IMR-90 (cell line): ENCODE measurements around the gene MSL3. TPM values are rescaled to one million over a fixed set of nuclear protein-coding genes. Genes with fewer than 3 reads are reported as not detected.

Source experiments
- ATAC-seq: fragments of 200-7000 bp; cut with Tn5 transposase; 2 replicates; pipeline ENCODE4 v1.9.1; 2020; ENCODE audit warnings: low read depth, mild to moderate bottlenecking, moderate library complexity
- BruUV-seq: library from RNA; stranded (reverse); fragments of 400-500 nt; replicated peaks from 2 replicates; lab custom pipeline; 2021; lab: Mats Ljungman, UMichigan
- CTCF ChIA-PET: fragments of 300-600 bp; formaldehyde crosslinking; extraction: SDS; loops from one replicate; lab custom pipeline; 2021; ENCODE audit warnings: antibody characterized with exemption; lab: Yijun Ruan, JAX
- POLR2A ChIA-PET: fragments of 300-600 bp; sonication (Branson Sonifier 250); formaldehyde crosslinking; loops from one replicate; lab custom pipeline; 2022; ENCODE audit warnings: antibody characterized with exemption; ENCODE audit not compliant: unreplicated experiment; lab: Charles Lee
- DNase-seq: peaks from one replicate; pipeline ENCODE4 v3.0.0; 2013
- H2AFZ ChIP-seq: replicated peaks from 2 replicates; pipeline ENCODE3; 2013; ENCODE audit warnings: low read length, mild to moderate bottlenecking; ENCODE audit not compliant: poor library complexity
- H2AK5ac ChIP-seq: 2 replicates; pipeline ENCODE4 v1.6.1; 2013; ENCODE audit warnings: low read depth, low read length, inconsistent platforms
- H2AK9ac ChIP-seq: replicated peaks from 2 replicates; pipeline ENCODE3; 2013; ENCODE audit warnings: mild to moderate bottlenecking, low read depth, low read length, moderate library complexity; ENCODE audit not compliant: poor library complexity
- H2BK120ac ChIP-seq: 2 replicates; pipeline ENCODE4 v1.6.1; 2013; ENCODE audit warnings: low read depth, low read length, inconsistent platforms
- H2BK15ac ChIP-seq: 3 replicates; pipeline ENCODE4 v1.6.1; 2013; ENCODE audit warnings: low read depth, low read length, inconsistent platforms
- H2BK20ac ChIP-seq: 2 replicates; pipeline ENCODE4 v1.6.1; 2013; ENCODE audit warnings: low read depth, mild to moderate bottlenecking, inconsistent platforms, low read length, moderate library complexity
- H2BK5ac ChIP-seq: 2 replicates; pipeline ENCODE4 v1.6.1; 2013; ENCODE audit warnings: mild to moderate bottlenecking, low read depth, low read length, inconsistent platforms; ENCODE audit not compliant: poor library complexity, severe bottlenecking
- H3K14ac ChIP-seq: replicated peaks from 2 replicates; pipeline ENCODE4 v1.6.1; 2013; ENCODE audit warnings: low read depth, low read length, inconsistent platforms
- H3K18ac ChIP-seq: 2 replicates; pipeline ENCODE4 v1.6.1; 2013; ENCODE audit warnings: low read depth, low read length, control low read depth
- H3K23ac ChIP-seq: 2 replicates; pipeline ENCODE4 v1.6.1; 2013; ENCODE audit warnings: low read depth, low read length, inconsistent platforms
- H3K27ac ChIP-seq: 2 replicates; pipeline ENCODE4 v1.5.1; 2013; ENCODE audit warnings: mild to moderate bottlenecking, control low read depth, low read length; ENCODE audit not compliant: insufficient read depth
- H3K27me3 ChIP-seq: 2 replicates; pipeline ENCODE4 v1.6.1; 2013; ENCODE audit warnings: low read length; ENCODE audit not compliant: control insufficient read depth, insufficient read depth
- H3K36me3 ChIP-seq: 2 replicates; pipeline ENCODE4 v1.6.1; 2013; ENCODE audit warnings: low read length, mixed read lengths; ENCODE audit not compliant: control insufficient read depth, insufficient read depth
- H3K4ac ChIP-seq: 2 replicates; pipeline ENCODE4 v1.6.1; 2013; ENCODE audit warnings: low read depth, low read length, inconsistent platforms
- H3K4me1 ChIP-seq: 2 replicates; pipeline ENCODE4 v1.6.1; 2013; ENCODE audit warnings: low read length, mixed read lengths; ENCODE audit not compliant: control insufficient read depth, insufficient read depth
- H3K4me2 ChIP-seq: 2 replicates; pipeline ENCODE4 v1.6.1; 2013; ENCODE audit warnings: low read depth, mild to moderate bottlenecking, control low read depth, low read length, moderate library complexity
- H3K4me3 ChIP-seq: 2 replicates; pipeline ENCODE4 v1.5.1; 2013; ENCODE audit warnings: low read depth, mild to moderate bottlenecking, control low read depth, low read length, moderate library complexity; ENCODE audit not compliant: insufficient read depth
- H3K56ac ChIP-seq: 2 replicates; pipeline ENCODE4 v1.6.1; 2013; ENCODE audit warnings: low read length, inconsistent platforms; ENCODE audit not compliant: insufficient read depth; ENCODE audit errors: extremely low read depth
- H3K79me1 ChIP-seq, 2 experiments: 2 replicates each; pipeline ENCODE4 v1.6.1; 2013; ENCODE audit warnings: low read length in 2 of 2, inconsistent platforms in 1 of 2, low read depth in 1 of 2
- H3K9ac ChIP-seq: 2 replicates; pipeline ENCODE4 v1.6.1; 2013; ENCODE audit warnings: low read depth, low read length, control low read depth
- H3K9me1 ChIP-seq: 2 replicates; pipeline ENCODE4 v1.6.1; 2013; ENCODE audit warnings: low read length, inconsistent platforms; ENCODE audit not compliant: insufficient read depth
- H3K9me3 ChIP-seq: 2 replicates; pipeline ENCODE4 v1.6.1; 2013; ENCODE audit warnings: low read length; ENCODE audit not compliant: control insufficient read depth, insufficient read depth
- H4K20me1 ChIP-seq: 2 replicates; pipeline ENCODE4 v1.6.1; 2013; ENCODE audit warnings: low read length, inconsistent platforms; ENCODE audit not compliant: insufficient read depth
- H4K5ac ChIP-seq: 2 replicates; pipeline ENCODE4 v1.6.1; 2013; ENCODE audit warnings: mild to moderate bottlenecking, low read depth, low read length, control low read depth
- H4K8ac ChIP-seq, 2 experiments: 2 replicates each; pipeline ENCODE4 v1.6.1; 2013; ENCODE audit warnings: low read depth in 2 of 2, low read length in 2 of 2, control low read depth in 1 of 2, inconsistent platforms in 1 of 2
- H4K91ac ChIP-seq: 2 replicates; pipeline ENCODE4 v1.6.1; 2013; ENCODE audit warnings: low read depth, low read length, inconsistent platforms; ENCODE audit not compliant: insufficient read depth
- CHD1 ChIP-seq: IDR thresholded peaks from 2 replicates; pipeline ENCODE4 v1.6.1; 2012; ENCODE audit warnings: low read depth, low read length, improper control_type of control experiment
- FOS ChIP-seq: fragments of 150-350 bp; IDR thresholded peaks from 2 replicates; pipeline ENCODE4 v1.6.1; 2016; ENCODE audit warnings: low read depth, low read length
- MAFK ChIP-seq: IDR thresholded peaks from 2 replicates; pipeline ENCODE4 v1.6.1; 2012; ENCODE audit warnings: low read depth, low read length, improper control_type of control experiment
- NFE2L2 ChIP-seq: fragments of 150-350 bp; IDR thresholded peaks from 2 replicates; pipeline ENCODE4 v1.6.1; 2016; ENCODE audit warnings: low read depth, mild to moderate bottlenecking, low read length
- RAD21 ChIP-seq: IDR thresholded peaks from 2 replicates; pipeline ENCODE4 v1.6.1; 2012; ENCODE audit warnings: low read length, improper control_type of control experiment
- SMC3 ChIP-seq: fragments of 150-350 bp; IDR thresholded peaks from 2 replicates; pipeline ENCODE4 v1.6.1; 2016; ENCODE audit warnings: low read depth, mild to moderate bottlenecking, antibody characterized with exemption, low read length, moderate library complexity
- WGBS, 2 experiments: methylation state at CpG; one replicate each; pipeline versions ENCODE4 v1.1.5 to v1.1.7; 2013; ENCODE audit warnings: missing lambda C conversion rate in 2 of 2; ENCODE audit not compliant: insufficient read length in 1 of 2; ENCODE audit errors: extremely low coverage in 2 of 2; 5-methylcytosine and 5-hydroxymethylcytosine counted together
- dilution Hi-C: fragments of 300-500 bp; cut with HindIII; formaldehyde crosslinking; loops from one replicate; pipeline ENCODE4 v1.14.3; 2018; ENCODE audit warnings: low sequenced_read_pairs; ENCODE audit not compliant: unreplicated experiment
- in situ Hi-C: fragments of 300-500 bp; cut with MboI; formaldehyde crosslinking; loops from 3 replicates; pipeline ENCODE4 v1.14.3; 2019; ENCODE audit warnings: low sequenced_read_pairs, inconsistent platforms, mixed read lengths
- intact Hi-C: fragments of 100-400 bp; cut with micrococcal nuclease; formaldehyde crosslinking; loops from 2 replicates; pipeline ENCODE4 v1.10.0; 2022
- polyA plus RNA-seq, 3 experiments: library from polyadenylated mRNA; depleted of rRNA; stranded (reverse); fragments of >200 nt; gene quantifications; 2 replicates each; pipeline ENCODE4 v1.2.3, GENCODE V29; 2012; ENCODE audit warnings: low replicate concordance in 1 of 3
- total RNA-seq: library from RNA; depleted of rRNA; stranded (reverse); fragments of >200 nt; gene quantifications from 2 replicates; pipeline ENCODE4 v1.2.3, GENCODE V29; 2012
- TF ChIP-seq, protein P1 (sequence below): fragments of 150-350 bp; IDR thresholded peaks from 2 replicates; pipeline ENCODE4 v1.6.1; 2017; ENCODE audit warnings: mild to moderate bottlenecking, antibody characterized with exemption, low read length, low read depth
- TF ChIP-seq, protein P2 (sequence below): conservative IDR thresholded peaks from 2 replicates; pipeline ENCODE4 v1.5.1; 2012; ENCODE audit warnings: mild to moderate bottlenecking, low read depth, low read length, improper control_type of control experiment

Gene MSL3
- total and polyA plus RNA-seq, 2 of the 4 experiments (the other 2 are of a cell fraction), result 19.6 to 21.3 TPM

DNA sequence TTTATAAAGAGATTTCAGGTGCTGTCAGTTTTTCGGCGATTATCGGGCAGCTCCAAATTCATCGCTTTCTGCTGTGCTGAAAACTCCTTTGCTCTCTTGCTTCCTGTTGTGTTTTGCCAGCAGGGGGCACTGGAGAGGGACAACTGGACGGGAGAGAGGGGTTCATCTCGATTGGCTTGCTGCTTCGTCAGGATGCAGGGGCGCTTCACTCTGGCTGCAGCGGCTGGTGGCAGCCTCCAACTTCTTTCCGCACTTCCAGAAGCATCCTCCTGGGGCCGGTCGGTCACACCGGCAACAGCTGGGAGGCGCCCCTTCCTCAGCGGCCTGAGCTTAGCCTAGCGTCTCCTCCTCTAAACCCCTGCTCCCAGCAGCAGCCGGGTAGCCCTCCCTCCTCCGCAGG is 29.5 kb downstream of the MSL3 start:
- in situ Hi-C loops (no loop called here), dilution Hi-C loops (no loop called here), intact Hi-C loops (loop anchor here (5.0 kb wide), 2 partner anchors 660 to 915 kb away; no protein-coding TSS in a partner anchor)
- 47% methylated on average over 3 of the region's 18 CpGs; no CpG with 5 or more reads in 1 of the 2 experiments for WGBS, 2 experiments
- no peaks in the 10 kb centered on the region for H3K4me1 ChIP-seq
- H2AFZ ChIP-seq, result peak overlapping the region; percentile 15
- no peak overlapping the region for H3K9ac ChIP-seq
- no peak for TF ChIP-seq NFE2L2
- TF ChIP-seq, protein P1, sequence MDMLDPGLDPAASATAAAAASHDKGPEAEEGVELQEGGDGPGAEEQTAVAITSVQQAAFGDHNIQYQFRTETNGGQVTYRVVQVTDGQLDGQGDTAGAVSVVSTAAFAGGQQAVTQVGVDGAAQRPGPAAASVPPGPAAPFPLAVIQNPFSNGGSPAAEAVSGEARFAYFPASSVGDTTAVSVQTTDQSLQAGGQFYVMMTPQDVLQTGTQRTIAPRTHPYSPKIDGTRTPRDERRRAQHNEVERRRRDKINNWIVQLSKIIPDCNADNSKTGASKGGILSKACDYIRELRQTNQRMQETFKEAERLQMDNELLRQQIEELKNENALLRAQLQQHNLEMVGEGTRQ, result no peak
- no peak for TF ChIP-seq MAFK
- TF ChIP-seq SMC3, result peak; percentile 30; the same call in 1 of the 2 replicates
- TF ChIP-seq, protein P2, sequence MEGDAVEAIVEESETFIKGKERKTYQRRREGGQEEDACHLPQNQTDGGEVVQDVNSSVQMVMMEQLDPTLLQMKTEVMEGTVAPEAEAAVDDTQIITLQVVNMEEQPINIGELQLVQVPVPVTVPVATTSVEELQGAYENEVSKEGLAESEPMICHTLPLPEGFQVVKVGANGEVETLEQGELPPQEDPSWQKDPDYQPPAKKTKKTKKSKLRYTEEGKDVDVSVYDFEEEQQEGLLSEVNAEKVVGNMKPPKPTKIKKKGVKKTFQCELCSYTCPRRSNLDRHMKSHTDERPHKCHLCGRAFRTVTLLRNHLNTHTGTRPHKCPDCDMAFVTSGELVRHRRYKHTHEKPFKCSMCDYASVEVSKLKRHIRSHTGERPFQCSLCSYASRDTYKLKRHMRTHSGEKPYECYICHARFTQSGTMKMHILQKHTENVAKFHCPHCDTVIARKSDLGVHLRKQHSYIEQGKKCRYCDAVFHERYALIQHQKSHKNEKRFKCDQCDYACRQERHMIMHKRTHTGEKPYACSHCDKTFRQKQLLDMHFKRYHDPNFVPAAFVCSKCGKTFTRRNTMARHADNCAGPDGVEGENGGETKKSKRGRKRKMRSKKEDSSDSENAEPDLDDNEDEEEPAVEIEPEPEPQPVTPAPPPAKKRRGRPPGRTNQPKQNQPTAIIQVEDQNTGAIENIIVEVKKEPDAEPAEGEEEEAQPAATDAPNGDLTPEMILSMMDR, result peak; percentile 45
- peak; percentile 28 for TF ChIP-seq RAD21
- no peak for TF ChIP-seq CHD1
- TF ChIP-seq FOS, result no peak
- H3K79me1 ChIP-seq, result no peaks in the 10 kb centered on the region
- no peak overlapping the region for H2BK20ac ChIP-seq
- no peak overlapping the region for H3K27ac ChIP-seq
- H3K18ac ChIP-seq, result no peak overlapping the region
- CTCF ChIA-PET, result interaction anchor here (0.5 to 1.7 kb wide), 2 partner anchors 16 to 778 kb away, joined by 3 to 4 read pairs; no protein-coding TSS in a partner anchor
- no peak overlapping the region for H3K4ac ChIP-seq
- POLR2A ChIA-PET, result no interaction called here
- no peak overlapping the region for H4K91ac ChIP-seq
- H4K20me1 ChIP-seq, result no peaks in the 10 kb centered on the region
- no peak overlapping the region for H4K8ac ChIP-seq
- H2AK5ac ChIP-seq, result no peak overlapping the region
- H3K14ac ChIP-seq, result no peak overlapping the region
- H3K4me2 ChIP-seq, result peak overlapping the region; percentile 64
- BruUV-seq, result no TSS peak
- no peak overlapping the region for H2AK9ac ChIP-seq
- no peak overlapping the region for H4K5ac ChIP-seq
- no peak overlapping the region for H3K23ac ChIP-seq
- no peak overlapping the region for H2BK5ac ChIP-seq
- peak; percentile 33 for DNase-seq
- no peak overlapping the region for H2BK120ac ChIP-seq
- no peak overlapping the region for H3K56ac ChIP-seq
- ATAC-seq, result peak; percentile 73
- H3K4me3 ChIP-seq, result 0 out of 2 replicates have a peak overlapping the region, but pooled peaks have one; percentile 5
- H3K9me1 ChIP-seq, result no peaks in the 10 kb centered on the region
- no peak overlapping the region for H2BK15ac ChIP-seq
- no peaks in the 10 kb centered on the region for H3K9me3 ChIP-seq
- no peaks in the 10 kb centered on the region for H3K36me3 ChIP-seq
- no peaks in the 10 kb centered on the region for H3K27me3 ChIP-seq
